NCI-H2227 treated with DMSO at 0.1 percent for 48 hours (cell line): Measurements from ENCODE around the gene HOXB6.
A peak's percentile ranks its signal among the peaks of the same experiment; 100 is the strongest.

ENCODE experiments used
- DNase-seq: peaks from one replicate; lab custom pipeline; 2025; lab: John Stamatoyannopoulos, UW

HOXB6 gene

GRCh38 chr17:48552466-48553189 is 52.2 kb downstream of the HOXB6 start:
- no peak for DNase-seq

GRCh38 chr17:48551596-48552465 is 53.0 kb downstream of the HOXB6 start:
- DNase-seq, result no peak

GRCh38 chr17:48551214-48551555 is 53.6 kb downstream of the HOXB6 start:
- DNase-seq, result no peak

- peak; percentile 41 for DNase-seq
Measured at GRCh38 chr17:48550502-48551213, 54.1 kb downstream of the HOXB6 start.

- DNase-seq, result no peak
Measured at GRCh38 chr17:48549914-48550501, 54.8 kb downstream of the HOXB6 start.

- no peak for DNase-seq
Measured at GRCh38 chr17:48549281-48549630, 55.5 kb downstream of the HOXB6 start.

GRCh38 chr17:48548523-48549280 is 56.1 kb downstream of the HOXB6 start:
- DNase-seq, result no peak

GRCh38 chr17:48547808-48548522 is 56.8 kb downstream of the HOXB6 start:
- DNase-seq, result no peak

- peak; percentile 90 for DNase-seq
Measured at GRCh38 chr17:48546924-48547807, 57.6 kb downstream of the HOXB6 start.

- no peak for DNase-seq
Measured at GRCh38 chr17:48546137-48546923, 58.5 kb downstream of the HOXB6 start.
